Breast epithelium (tissue), 3 donors: ENCODE data around the gene SYNC.
"Not testable (repeated sequence)": the region's sequence is repeated elsewhere in the genome, so short reads cannot be mapped to it uniquely, and the experiment has no call there.

Source experiments
- POLR2A ChIP-seq: fragments of 450-650 bp; IDR thresholded peaks from one replicate; pipeline ENCODE4 v1.6.1; 2016; ENCODE audit warnings: antibody characterized with exemption, mild to moderate bottlenecking, moderate library complexity
- POLR2AphosphoS5 ChIP-seq, 3 donors: sonication (generic); formaldehyde crosslinking; IDR thresholded peaks; one replicate each; pipeline ENCODE4 v1.6.1; 2017; ENCODE audit warnings: antibody characterized with exemption in 3 of 3
- TF ChIP-seq, protein P1 (sequence below), 3 donors: fragments of 450-650 bp; IDR thresholded peaks; one replicate each; pipeline ENCODE4 v1.5.1; 2016 to 2017; ENCODE audit warnings: antibody characterized with exemption in 3 of 3, mild to moderate bottlenecking in 3 of 3, moderate library complexity in 3 of 3

DNA sequence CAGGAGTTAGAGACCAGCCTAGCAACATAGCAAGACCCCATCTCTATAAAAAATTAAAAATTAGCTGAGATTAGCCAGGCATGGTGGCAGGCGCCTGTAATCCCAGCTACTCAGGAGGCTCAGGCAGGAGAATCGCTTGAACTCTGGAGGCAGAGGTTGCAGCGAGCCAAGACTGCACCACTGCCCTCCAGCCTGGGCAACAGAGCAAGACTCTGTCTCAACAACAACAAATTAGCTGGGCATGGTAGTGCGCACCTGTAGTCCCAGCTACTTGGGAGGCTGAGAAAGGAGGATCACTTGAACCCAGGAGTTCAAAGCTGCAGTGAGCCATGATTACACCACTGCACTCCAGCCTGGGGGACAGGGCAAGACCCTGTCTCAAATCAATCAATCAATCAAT lies 72.4 kb downstream of the SYNC start:
- TF ChIP-seq POLR2AphosphoS5 (IDR thresholded peaks at IDR 0.05); POLR2A: not testable (repeated sequence)
- TF ChIP-seq, protein P1, sequence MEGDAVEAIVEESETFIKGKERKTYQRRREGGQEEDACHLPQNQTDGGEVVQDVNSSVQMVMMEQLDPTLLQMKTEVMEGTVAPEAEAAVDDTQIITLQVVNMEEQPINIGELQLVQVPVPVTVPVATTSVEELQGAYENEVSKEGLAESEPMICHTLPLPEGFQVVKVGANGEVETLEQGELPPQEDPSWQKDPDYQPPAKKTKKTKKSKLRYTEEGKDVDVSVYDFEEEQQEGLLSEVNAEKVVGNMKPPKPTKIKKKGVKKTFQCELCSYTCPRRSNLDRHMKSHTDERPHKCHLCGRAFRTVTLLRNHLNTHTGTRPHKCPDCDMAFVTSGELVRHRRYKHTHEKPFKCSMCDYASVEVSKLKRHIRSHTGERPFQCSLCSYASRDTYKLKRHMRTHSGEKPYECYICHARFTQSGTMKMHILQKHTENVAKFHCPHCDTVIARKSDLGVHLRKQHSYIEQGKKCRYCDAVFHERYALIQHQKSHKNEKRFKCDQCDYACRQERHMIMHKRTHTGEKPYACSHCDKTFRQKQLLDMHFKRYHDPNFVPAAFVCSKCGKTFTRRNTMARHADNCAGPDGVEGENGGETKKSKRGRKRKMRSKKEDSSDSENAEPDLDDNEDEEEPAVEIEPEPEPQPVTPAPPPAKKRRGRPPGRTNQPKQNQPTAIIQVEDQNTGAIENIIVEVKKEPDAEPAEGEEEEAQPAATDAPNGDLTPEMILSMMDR (IDR thresholded peaks at IDR 0.05): not testable (repeated sequence)
